DOHH2 (cell line): ENCODE measurements around the gene CERS6.

ENCODE experiments used
- H3F3A ChIP-seq: fragments of 200-600 bp; sonication (generic), shearing (Covaris generic); 2 replicates; pipeline ENCODE4 v1.6.0; 2016; ENCODE audit warnings: antibody characterized with exemption, mild to moderate bottlenecking; ENCODE audit not compliant: control insufficient read depth, insufficient read depth
- H3K27ac ChIP-seq: fragments of 200-600 bp; sonication (generic); 2 replicates; pipeline ENCODE4 v1.5.1; 2014; ENCODE audit warnings: low read depth, mild to moderate bottlenecking, low read length, moderate library complexity
- H3K27me3 ChIP-seq: fragments of 200-600 bp; sonication (generic); 2 replicates; pipeline ENCODE4 v1.6.1; 2014; ENCODE audit warnings: mild to moderate bottlenecking, low read length, mixed read lengths; ENCODE audit not compliant: control insufficient read depth
- H3K36me3 ChIP-seq: fragments of 200-600 bp; sonication (generic); 2 replicates; pipeline ENCODE4 v1.6.1; 2014; ENCODE audit warnings: mild to moderate bottlenecking, low read length, moderate library complexity, mixed read lengths; ENCODE audit not compliant: control insufficient read depth
- H3K4me1 ChIP-seq: fragments of 200-600 bp; sonication (generic); 2 replicates; pipeline ENCODE4 v1.6.1; 2014; ENCODE audit warnings: mild to moderate bottlenecking, low read length, mixed read lengths; ENCODE audit not compliant: control insufficient read depth
- H3K4me2 ChIP-seq: fragments of 200-600 bp; sonication (generic); 2 replicates; pipeline ENCODE4 v1.6.0; 2014; ENCODE audit warnings: mild to moderate bottlenecking, low read length, moderate library complexity
- H3K4me3 ChIP-seq: fragments of 200-600 bp; sonication (generic); 2 replicates; pipeline ENCODE4 v1.5.1; 2014; ENCODE audit warnings: mild to moderate bottlenecking, low read length, mixed read lengths
- H3K79me2 ChIP-seq: fragments of 200-600 bp; sonication (generic); 2 replicates; pipeline ENCODE4 v1.6.1; 2014; ENCODE audit warnings: mild to moderate bottlenecking, low read length, mixed read lengths; ENCODE audit not compliant: control insufficient read depth
- H3K9me2 ChIP-seq: fragments of 200-600 bp; sonication (generic); replicated peaks from 2 replicates; pipeline ENCODE4 v1.6.1; 2014; ENCODE audit warnings: mild to moderate bottlenecking, low read length, mixed read lengths; ENCODE audit not compliant: control insufficient read depth
- H3K9me3 ChIP-seq: fragments of 200-600 bp; sonication (generic); 2 replicates; pipeline ENCODE4 v1.6.1; 2014; ENCODE audit warnings: antibody characterized with exemption, low read length, mixed read lengths; ENCODE audit not compliant: control insufficient read depth, insufficient read depth
- H4K20me1 ChIP-seq: fragments of 200-600 bp; sonication (generic); 2 replicates; pipeline ENCODE4 v1.6.0; 2014; ENCODE audit warnings: low read depth, mild to moderate bottlenecking, antibody characterized with exemption, low read length, moderate library complexity; ENCODE audit not compliant: control insufficient read depth, insufficient read depth
- CTCF ChIP-seq: fragments of 200-600 bp; sonication (generic); IDR thresholded peaks from one replicate; pipeline ENCODE4 v1.5.1; 2014; ENCODE audit warnings: antibody characterized with exemption, mild to moderate bottlenecking, low read depth, low read length; ENCODE audit not compliant: poor library complexity, severe bottlenecking
- EZH2phosphoT487 ChIP-seq: fragments of 200-600 bp; sonication (generic); IDR thresholded peaks from 2 replicates; pipeline ENCODE4 v1.6.1; 2017; ENCODE audit warnings: borderline replicate concordance, mild to moderate bottlenecking, antibody characterized with exemption, low read length, moderate library complexity, mixed read lengths

CERS6 gene

DNA sequence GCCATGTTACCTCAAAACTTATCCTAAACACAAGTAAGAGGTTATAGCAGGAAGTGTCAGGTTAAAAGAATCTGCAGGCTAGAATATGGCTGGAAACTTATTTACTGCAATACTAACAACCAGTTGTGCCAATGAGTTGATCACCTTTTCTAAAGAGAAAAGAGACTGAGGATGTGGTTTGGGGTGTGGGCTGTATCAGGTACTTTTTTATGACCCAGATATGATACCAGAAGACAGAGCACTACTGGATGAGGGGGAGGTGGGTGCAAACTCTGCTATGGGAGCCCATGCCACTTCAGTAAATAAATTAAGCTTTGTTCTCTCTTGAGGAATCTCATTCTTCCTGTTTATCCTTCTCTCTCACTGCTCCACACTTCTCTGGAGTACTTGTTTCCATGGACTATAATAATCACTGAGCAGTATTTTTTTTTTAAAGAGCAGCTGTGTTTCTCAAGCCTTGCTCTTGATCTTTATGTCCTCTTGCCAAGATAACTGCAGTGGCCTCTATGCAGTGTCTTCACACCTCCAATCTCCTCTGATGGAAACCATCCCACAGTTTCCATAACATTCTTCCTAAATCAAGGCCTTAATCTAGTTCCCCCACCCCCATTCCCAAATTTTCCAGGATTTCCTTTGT lies 295.1 kb downstream of the CERS6 start:
- H3K4me3 ChIP-seq = no peak overlapping the region
- H3K4me2 ChIP-seq = no peak overlapping the region
- H4K20me1 ChIP-seq = no peaks in the 10 kb centered on the region
- no peaks in the 10 kb centered on the region for H3K27me3 ChIP-seq
- no peaks in the 10 kb centered on the region for H3K79me2 ChIP-seq
- TF ChIP-seq CTCF (no peak), EZH2phosphoT487 (no peak)
- no peaks in the 10 kb centered on the region for H3K9me3 ChIP-seq
- no peak overlapping the region for H3K27ac ChIP-seq
- H3K36me3 ChIP-seq = no peaks in the 10 kb centered on the region
- no peaks in the 10 kb centered on the region for H3F3A ChIP-seq
- no peaks in the 10 kb centered on the region for H3K9me2 ChIP-seq
- H3K4me1 ChIP-seq = no peaks in the 10 kb centered on the region

DNA sequence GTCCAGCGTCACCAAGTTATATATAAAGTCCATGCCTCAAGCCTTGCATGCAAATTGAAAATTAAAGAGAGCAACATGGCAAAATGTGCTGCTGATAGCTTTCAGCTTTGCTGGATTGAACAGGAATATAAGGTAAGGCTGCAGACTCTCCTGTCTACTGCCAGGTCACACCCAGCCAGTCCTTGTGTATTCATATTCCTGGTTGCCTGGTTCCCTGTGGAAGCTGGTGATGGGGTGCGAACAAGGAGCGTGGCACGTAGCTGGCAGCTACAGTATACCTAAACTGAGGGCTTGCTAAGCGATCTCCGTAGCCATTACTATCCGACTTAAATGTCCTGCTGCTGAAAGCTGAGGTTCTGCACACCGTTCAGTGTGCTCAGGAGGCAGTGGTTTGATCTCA lies 296.3 kb downstream of the CERS6 start:
- Histone ChIP-seq H3K9me3 (no peaks in the 10 kb centered on the region), H3K79me2 (no peaks in the 10 kb centered on the region), H3K4me2 (no peak overlapping the region), H3K4me3 (no peak overlapping the region), H3K9me2 (no peaks in the 10 kb centered on the region), H3F3A (no peaks in the 10 kb centered on the region), H3K27ac (no peak overlapping the region), H3K27me3 (no peaks in the 10 kb centered on the region), H4K20me1 (no peaks in the 10 kb centered on the region), H3K36me3 (no peaks in the 10 kb centered on the region), H3K4me1 (no peaks in the 10 kb centered on the region)
- TF ChIP-seq EZH2phosphoT487 (no peak), CTCF (no peak)

- H3K4me3 ChIP-seq = no peak overlapping the region
- H3K27ac ChIP-seq = no peak overlapping the region
- no peaks in the 10 kb centered on the region for H3K9me3 ChIP-seq
- H3F3A ChIP-seq = no peaks in the 10 kb centered on the region
- H3K27me3 ChIP-seq = no peaks in the 10 kb centered on the region
- no peaks in the 10 kb centered on the region for H3K9me2 ChIP-seq
- H3K4me1 ChIP-seq = no peaks in the 10 kb centered on the region
- H4K20me1 ChIP-seq = no peaks in the 10 kb centered on the region
- no peaks in the 10 kb centered on the region for H3K79me2 ChIP-seq
- TF ChIP-seq CTCF = no peak
- TF ChIP-seq EZH2phosphoT487 = no peak
- H3K36me3 ChIP-seq = no peaks in the 10 kb centered on the region
- H3K4me2 ChIP-seq = no peak overlapping the region
These were observed 297.8 kb downstream of the CERS6 start for GRCh38 chr2:168753765-168754329.
